OCI-LY1 (cell line): ENCODE results near the gene CDH20.

ENCODE experiments used
- H2AFZ ChIP-seq: fragments of 200-600 bp; sonication (generic), shearing (Covaris generic); 2 replicates; pipeline ENCODE4 v1.6.0; 2014; ENCODE audit warnings: antibody characterized with exemption, mild to moderate bottlenecking, low read length
- H3F3A ChIP-seq: fragments of 200-600 bp; sonication (generic), shearing (Covaris generic); 2 replicates; pipeline ENCODE4 v1.6.0; 2014; ENCODE audit warnings: mild to moderate bottlenecking, antibody characterized with exemption, low read length, moderate library complexity; ENCODE audit not compliant: insufficient read depth
- H3K27ac ChIP-seq: fragments of 200-600 bp; sonication (generic); 2 replicates; pipeline ENCODE4 v1.5.1; 2014; ENCODE audit warnings: low read length, mixed run types, mild to moderate bottlenecking, low read depth; ENCODE audit not compliant: poor library complexity, severe bottlenecking
- H3K27me3 ChIP-seq: fragments of 200-600 bp; sonication (generic); 2 replicates; pipeline ENCODE4 v1.6.0; 2014; ENCODE audit warnings: antibody characterized with exemption, mild to moderate bottlenecking, low read length, moderate library complexity; ENCODE audit not compliant: insufficient read depth
- H3K36me3 ChIP-seq: fragments of 200-600 bp; sonication (generic); 2 replicates; pipeline ENCODE4 v1.6.1; 2014; ENCODE audit warnings: mild to moderate bottlenecking, antibody characterized with exemption, low read length, moderate library complexity, mixed read lengths; ENCODE audit not compliant: insufficient read depth
- H3K4me1 ChIP-seq: fragments of 200-600 bp; sonication (generic); 2 replicates; pipeline ENCODE4 v1.5.1; 2014; ENCODE audit warnings: mild to moderate bottlenecking, low read length, moderate library complexity; ENCODE audit not compliant: insufficient read depth, severe bottlenecking
- H3K4me2 ChIP-seq: fragments of 200-600 bp; sonication (generic), shearing (Covaris generic); 2 replicates; pipeline ENCODE4 v1.6.1; 2014; ENCODE audit warnings: low read length
- H3K4me3 ChIP-seq: fragments of 200-600 bp; sonication (generic); 2 replicates; pipeline ENCODE4 v1.5.1; 2014; ENCODE audit warnings: low read length, low read depth, mild to moderate bottlenecking, mixed read lengths; ENCODE audit not compliant: poor library complexity, severe bottlenecking
- H3K79me2 ChIP-seq: fragments of 200-600 bp; shearing (Covaris generic); 2 replicates; pipeline ENCODE4 v1.6.1; 2016; ENCODE audit warnings: mixed run types, low read length, mixed read lengths; ENCODE audit not compliant: insufficient read depth
- H3K9ac ChIP-seq: fragments of 200-600 bp; sonication (generic), shearing (Covaris generic); 2 replicates; pipeline ENCODE4 v1.6.1; 2014; ENCODE audit warnings: mild to moderate bottlenecking, low read length, mixed read lengths
- H3K9me2 ChIP-seq: fragments of 200-600 bp; sonication (generic), shearing (Covaris generic); 2 replicates; pipeline ENCODE4 v1.6.1; 2014; ENCODE audit warnings: low read depth, mild to moderate bottlenecking, low read length, mixed read lengths
- H3K9me3 ChIP-seq: fragments of 200-600 bp; shearing (Covaris generic); 2 replicates; pipeline ENCODE4 v1.6.1; 2014; ENCODE audit warnings: low read length, mixed read lengths
- H4K20me1 ChIP-seq: fragments of 200-600 bp; sonication (generic), shearing (Covaris generic); 2 replicates; pipeline ENCODE4 v1.6.0; 2016; ENCODE audit warnings: mild to moderate bottlenecking, low read length; ENCODE audit not compliant: insufficient read depth
- EZH2 ChIP-seq: fragments of 200-600 bp; sonication (generic), shearing (Covaris generic); IDR thresholded peaks from 2 replicates; pipeline ENCODE4 v1.8.0; 2017; ENCODE audit warnings: borderline replicate concordance, mixed run types, mild to moderate bottlenecking, antibody characterized with exemption, low read length, moderate library complexity, mixed read lengths
- TF ChIP-seq, protein P1 (sequence below): fragments of 200-600 bp; sonication (generic), shearing (Covaris generic); IDR thresholded peaks from 2 replicates; pipeline ENCODE4 v1.5.1; 2017; ENCODE audit warnings: mild to moderate bottlenecking, antibody characterized with exemption, low read length, moderate library complexity, mixed read lengths

CDH20 gene

DNA sequence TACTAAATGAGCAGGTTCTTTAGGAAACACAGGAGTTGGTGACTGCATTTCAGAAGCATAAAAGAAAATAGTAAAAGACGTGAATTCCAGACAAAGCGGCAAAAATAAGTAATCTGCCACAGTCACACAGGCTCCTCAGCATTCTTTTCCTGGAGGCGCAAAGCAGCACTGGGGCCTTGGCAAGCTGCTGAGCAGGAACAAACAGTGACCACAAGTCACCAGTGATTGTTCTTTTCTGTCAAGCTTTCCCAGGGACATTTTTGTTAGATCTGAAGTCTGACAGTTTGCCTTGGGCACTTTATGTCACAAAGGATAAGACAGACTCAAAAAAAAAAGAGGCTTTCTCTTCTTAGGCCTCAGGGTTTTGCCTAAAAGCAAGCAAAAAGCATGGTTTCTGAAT lies 216.2 kb downstream of the CDH20 start:
- no peaks in the 10 kb centered on the region for H3K27me3 ChIP-seq
- H3K9me3 ChIP-seq: no peaks in the 10 kb centered on the region
- H3K79me2 ChIP-seq: no peaks in the 10 kb centered on the region
- no peak overlapping the region for H2AFZ ChIP-seq
- H3K9me2 ChIP-seq: no peaks in the 10 kb centered on the region
- no peaks in the 10 kb centered on the region for H3K36me3 ChIP-seq
- H3K4me2 ChIP-seq: no peak overlapping the region
- H3K27ac ChIP-seq: no peak overlapping the region
- no peak overlapping the region for H3K9ac ChIP-seq
- H3F3A ChIP-seq: no peaks in the 10 kb centered on the region
- H3K4me3 ChIP-seq: no peak overlapping the region
- TF ChIP-seq, protein P1, sequence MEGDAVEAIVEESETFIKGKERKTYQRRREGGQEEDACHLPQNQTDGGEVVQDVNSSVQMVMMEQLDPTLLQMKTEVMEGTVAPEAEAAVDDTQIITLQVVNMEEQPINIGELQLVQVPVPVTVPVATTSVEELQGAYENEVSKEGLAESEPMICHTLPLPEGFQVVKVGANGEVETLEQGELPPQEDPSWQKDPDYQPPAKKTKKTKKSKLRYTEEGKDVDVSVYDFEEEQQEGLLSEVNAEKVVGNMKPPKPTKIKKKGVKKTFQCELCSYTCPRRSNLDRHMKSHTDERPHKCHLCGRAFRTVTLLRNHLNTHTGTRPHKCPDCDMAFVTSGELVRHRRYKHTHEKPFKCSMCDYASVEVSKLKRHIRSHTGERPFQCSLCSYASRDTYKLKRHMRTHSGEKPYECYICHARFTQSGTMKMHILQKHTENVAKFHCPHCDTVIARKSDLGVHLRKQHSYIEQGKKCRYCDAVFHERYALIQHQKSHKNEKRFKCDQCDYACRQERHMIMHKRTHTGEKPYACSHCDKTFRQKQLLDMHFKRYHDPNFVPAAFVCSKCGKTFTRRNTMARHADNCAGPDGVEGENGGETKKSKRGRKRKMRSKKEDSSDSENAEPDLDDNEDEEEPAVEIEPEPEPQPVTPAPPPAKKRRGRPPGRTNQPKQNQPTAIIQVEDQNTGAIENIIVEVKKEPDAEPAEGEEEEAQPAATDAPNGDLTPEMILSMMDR: no peak
- no peak for TF ChIP-seq EZH2
- H4K20me1 ChIP-seq: no peaks in the 10 kb centered on the region
- no peaks in the 10 kb centered on the region for H3K4me1 ChIP-seq

DNA sequence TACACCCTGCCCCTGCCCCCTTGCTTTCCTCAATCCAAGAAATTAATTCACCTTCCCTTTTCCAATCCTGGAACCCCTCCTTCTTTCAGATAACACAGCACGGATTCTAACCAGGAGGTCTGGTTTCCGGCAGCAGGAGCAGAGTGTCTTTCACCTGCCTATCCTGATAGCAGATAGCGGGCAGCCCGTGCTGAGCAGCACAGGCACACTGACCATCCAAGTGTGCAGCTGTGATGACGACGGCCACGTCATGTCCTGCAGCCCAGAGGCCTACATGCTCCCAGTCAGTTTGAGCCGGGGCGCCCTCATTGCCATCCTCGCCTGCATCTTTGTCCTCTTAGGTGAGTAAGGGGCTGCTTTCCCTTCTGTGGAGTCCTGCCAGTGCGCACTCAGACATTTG lies 216.7 kb downstream of the CDH20 start:
- no peaks in the 10 kb centered on the region for H3F3A ChIP-seq
- TF ChIP-seq EZH2: no peak
- TF ChIP-seq, protein P1: no peak
- no peaks in the 10 kb centered on the region for H4K20me1 ChIP-seq

DNA sequence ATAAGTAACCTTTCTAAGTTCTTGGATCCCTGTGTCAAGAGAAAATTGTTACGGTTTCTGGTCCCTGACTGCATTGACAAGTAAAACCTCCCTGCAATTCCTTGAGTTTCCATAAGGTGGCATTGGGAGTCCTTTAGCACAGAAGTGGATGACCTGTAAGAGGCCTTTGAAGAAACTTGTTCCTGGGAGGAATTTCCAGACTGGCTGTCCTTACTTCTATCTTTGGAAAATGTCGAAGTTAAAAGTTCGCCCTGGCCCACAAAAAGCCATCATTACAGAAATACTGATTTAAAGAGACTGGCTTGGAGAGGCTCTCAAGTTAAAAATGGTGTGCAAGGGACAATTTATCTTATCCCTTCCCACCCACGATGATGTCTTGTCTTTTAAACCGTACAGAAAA lies 218.4 kb downstream of the CDH20 start:
- no peaks in the 10 kb centered on the region for H3K9me3 ChIP-seq
- H3K4me2 ChIP-seq: no peak overlapping the region
- H3K9ac ChIP-seq: no peak overlapping the region

More for the DNA sequence above, 216.7 kb downstream of the CDH20 start:
- H3K36me3 ChIP-seq: no peaks in the 10 kb centered on the region
- H3K79me2 ChIP-seq: no peaks in the 10 kb centered on the region
- H3K4me3 ChIP-seq: no peak overlapping the region
- H3K9me3 ChIP-seq: no peaks in the 10 kb centered on the region
- H3K4me1 ChIP-seq: no peaks in the 10 kb centered on the region
- H3K27ac ChIP-seq: no peak overlapping the region
- H2AFZ ChIP-seq: no peak overlapping the region
- H3K9me2 ChIP-seq: no peaks in the 10 kb centered on the region
- no peak overlapping the region for H3K4me2 ChIP-seq
- H3K9ac ChIP-seq: no peak overlapping the region
- H3K27me3 ChIP-seq: no peaks in the 10 kb centered on the region

More for the DNA sequence above, 218.4 kb downstream of the CDH20 start:
- Histone ChIP-seq H3F3A (no peaks in the 10 kb centered on the region), H3K4me3 (no peak overlapping the region), H3K9me2 (no peaks in the 10 kb centered on the region), H3K27me3 (no peaks in the 10 kb centered on the region), H3K79me2 (no peaks in the 10 kb centered on the region), H2AFZ (no peak overlapping the region), H4K20me1 (no peaks in the 10 kb centered on the region), H3K27ac (no peak overlapping the region), H3K4me1 (no peaks in the 10 kb centered on the region), H3K36me3 (no peaks in the 10 kb centered on the region)
- TF ChIP-seq, protein P1: peak; percentile 60
- TF ChIP-seq EZH2: no peak
